ENCODE measurements around the gene PRKCSH.
"Not testable (repeated sequence)": the region's sequence is repeated elsewhere in the genome, so short reads cannot be mapped to it uniquely, and the experiment has no call there.

Gene PRKCSH

DNA sequence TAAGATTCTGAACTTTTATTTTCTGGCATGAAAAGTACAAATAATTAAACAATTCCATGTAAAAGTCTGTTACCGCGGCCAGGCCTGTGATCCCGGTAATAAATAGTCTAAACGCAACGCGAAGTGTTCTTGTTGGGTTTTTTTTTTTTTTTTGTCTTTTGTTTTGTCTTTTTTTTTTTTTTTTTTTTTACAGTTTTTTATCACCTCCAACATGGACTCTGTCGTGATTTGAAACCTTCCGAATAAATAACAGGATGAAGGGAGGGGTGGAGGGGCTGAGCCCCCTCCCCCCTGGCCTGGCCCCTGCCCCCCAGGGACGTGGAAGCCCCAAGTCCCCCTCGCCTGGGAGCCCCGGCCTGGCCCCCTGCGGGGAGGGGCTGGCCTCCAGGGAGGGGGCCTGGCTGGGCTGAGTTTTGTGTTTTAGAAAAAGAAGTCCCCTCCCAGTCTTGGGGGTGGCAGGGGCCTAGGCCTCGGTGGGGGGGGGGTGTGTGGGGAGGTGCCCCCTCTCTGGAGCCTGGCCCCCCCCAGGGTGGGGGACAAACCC is 16.0 kb downstream of the PRKCSH start:
- DNase-seq: no peak

DNA sequence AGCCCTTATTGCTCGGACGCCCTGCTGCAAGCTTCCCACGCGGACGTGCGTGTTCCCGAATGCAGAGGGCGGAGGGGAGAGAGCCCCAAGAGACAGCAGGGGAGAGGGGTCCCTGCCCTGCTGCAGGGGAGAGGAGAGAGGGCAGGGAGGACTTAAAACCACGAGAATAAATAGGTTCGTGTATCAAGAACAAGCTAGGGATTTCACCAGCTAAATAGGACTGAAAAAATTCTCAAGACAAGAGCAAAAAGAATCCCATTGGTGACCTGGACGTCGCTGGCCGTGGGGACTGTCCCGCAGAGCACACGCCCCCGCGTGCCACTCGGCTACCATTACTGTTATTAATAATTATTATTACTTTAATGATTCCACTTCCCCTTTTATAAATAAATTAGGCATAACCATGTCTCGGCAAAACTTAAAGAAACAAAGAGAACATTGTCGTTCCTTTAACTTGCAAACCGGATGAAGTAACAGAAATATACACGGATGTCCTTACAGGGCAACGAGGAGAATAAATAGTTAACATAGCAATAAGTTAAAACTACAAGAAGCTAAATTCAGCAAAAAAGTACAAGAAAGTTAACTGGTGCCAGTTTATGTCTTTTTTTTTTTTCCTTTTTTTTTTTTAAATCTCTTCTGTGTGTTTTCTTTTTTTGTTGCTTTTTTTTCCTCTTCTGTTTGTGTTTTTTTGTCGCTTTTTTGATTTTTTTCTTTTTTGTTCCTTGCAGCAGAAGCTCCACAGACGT is 16.6 kb downstream of the PRKCSH start:
- DNase-seq: no peak

DNA sequence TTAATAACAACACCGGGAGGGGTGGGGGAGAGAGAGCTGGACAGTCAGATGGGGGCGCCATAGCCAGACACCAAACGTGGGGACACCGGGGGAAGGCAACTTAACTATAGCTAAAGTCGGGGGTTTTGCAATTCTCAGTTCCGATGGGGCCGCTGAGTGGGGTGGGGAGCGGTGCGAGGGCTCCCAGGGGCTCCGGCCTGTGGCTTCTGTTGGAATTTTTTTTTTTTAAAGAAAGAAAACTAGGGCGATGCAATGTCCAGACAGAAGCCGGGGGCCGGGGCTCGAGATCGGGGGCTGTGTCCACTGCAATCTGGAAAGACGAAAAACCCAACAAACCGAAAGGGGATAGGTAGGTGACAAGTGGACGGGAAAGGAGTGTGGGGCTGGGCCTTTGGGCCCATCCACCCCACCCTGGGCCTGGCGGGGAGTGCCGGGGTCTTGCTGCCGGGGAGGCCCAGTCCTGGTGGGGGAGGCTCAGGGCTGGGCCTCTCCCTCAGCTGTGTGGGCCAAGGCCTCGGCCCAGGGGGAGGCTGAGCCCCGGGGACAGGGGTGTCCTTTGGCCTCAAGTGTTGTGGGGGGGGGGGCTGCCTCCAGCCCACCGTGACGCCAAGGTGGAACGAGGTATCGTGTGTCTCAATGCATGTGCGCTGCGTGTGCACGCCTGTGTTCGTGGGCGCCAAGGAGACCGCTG is 17.3 kb downstream of the PRKCSH start:
- no peak for DNase-seq

DNA sequence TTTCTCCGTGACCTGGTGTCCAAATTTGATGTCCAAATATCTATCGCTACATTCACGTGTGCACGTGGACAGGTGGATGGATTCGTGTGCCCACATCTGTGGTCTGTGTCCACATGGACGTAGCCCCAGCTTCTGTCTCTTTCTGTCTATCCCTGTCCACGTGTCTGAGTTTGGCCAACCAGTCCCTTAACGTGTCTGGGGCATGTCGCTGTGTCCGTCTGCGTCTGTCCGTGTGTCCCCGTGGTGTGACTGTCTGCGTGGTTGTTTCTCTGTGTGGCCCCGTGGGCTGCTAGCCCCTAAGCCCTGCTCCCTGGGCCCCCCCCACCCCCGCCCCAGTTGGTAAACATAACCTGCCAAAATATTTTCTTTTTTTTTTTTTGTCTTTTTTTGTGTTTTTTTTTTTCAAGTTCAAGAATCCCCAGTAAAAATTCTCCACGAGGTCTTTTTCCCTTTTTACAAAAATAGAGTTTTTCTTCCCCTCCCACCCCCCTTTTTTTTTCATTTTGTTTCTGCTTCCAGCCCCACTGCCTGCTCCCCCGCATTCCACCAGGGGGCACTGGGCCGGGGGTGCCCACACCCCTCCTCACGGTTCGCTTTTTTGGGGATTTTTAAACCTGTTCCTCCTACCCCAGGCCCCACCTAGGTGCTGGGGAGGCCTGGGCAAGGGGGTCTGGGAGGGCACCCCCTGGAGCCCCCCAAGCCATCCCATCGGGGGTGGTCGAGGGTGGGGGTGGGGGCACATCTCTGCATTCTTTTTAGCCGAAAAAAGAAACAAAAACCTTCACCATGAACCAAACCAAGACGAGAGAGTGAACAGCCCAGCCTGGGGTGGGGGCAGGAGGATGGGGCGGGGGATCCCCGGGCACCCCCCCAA is 18.3 kb downstream of the PRKCSH start:
- DNase-seq: peak; percentile 15 to 22

DNA sequence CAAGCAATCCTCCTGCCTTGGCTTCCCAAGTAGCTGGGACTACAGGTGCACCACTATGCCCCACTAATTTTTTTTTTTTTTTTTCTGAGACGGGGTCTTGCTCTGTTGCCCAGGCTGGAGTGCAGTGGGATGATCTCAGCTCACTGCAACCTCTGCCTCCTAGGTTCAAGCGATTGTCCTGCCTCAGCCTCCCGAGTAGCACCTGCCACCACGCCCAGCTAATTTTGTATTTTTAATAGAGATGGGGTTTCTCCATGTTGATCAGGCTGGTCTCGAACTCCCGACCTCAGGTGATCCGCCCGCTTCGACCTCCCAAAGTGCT is 19.8 kb downstream of the PRKCSH start:
- not testable (repeated sequence) for DNase-seq

DNA sequence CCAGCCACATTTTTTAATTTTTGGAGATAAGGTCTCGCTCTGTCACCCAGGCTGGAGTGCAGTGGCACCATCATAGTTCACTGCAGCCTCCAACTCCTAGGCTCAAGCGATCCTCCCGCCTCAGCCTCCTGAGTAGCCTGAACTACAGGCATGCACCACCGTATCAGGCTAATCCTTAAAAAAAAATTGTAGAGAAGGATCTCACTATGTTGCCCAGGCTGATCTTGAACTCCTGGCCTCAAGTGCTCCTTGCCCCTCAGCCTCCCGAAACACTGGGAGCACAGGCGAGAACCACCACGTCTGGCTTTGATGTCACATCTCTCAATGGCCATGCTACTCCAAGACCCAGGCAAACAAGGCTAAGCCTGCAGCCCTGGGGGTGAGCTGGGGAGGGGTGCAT is 21.2 kb downstream of the PRKCSH start:
- DNase-seq: no peak

DNA sequence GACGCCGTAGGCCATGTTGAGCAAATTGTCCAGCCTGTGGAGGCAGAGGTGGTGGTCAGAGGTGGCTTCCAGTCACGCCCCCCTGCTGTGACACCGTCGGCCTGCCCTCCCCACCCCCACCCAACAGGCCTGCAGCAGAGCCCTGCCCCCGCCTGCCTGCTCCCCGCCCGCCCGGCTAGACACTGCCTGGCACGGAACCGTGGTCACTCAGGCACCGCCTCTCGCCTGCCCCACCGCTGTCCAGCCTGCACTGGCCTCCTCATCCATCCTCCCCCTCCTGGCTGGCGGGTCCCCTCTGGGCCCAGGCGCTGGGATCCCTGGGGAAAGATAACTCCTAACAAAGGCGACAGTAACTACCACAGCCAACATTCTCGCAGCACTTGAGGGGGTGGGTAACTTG is 21.7 kb downstream of the PRKCSH start:
- DNase-seq: no peak

DNA sequence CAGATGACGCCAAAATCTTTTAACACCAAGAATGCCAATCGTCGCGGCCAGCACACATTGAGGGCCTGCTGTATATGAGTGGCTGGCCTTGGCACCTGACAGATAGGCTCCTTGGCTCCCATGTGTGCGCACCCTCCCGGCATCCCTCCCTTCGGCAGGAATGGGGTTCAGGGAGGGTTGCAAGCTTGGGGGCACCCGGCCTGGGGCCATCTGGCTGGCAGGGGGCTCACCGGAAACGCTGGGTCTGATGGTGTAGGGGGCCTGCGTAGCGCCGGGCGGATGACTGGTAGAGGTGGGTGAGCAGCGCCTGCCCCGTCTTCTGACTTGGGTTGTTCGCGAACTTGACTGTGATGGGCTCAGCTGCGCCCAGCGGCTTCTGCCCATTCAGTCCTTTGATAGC is 22.4 kb downstream of the PRKCSH start:
- DNase-seq: no peak

DNA sequence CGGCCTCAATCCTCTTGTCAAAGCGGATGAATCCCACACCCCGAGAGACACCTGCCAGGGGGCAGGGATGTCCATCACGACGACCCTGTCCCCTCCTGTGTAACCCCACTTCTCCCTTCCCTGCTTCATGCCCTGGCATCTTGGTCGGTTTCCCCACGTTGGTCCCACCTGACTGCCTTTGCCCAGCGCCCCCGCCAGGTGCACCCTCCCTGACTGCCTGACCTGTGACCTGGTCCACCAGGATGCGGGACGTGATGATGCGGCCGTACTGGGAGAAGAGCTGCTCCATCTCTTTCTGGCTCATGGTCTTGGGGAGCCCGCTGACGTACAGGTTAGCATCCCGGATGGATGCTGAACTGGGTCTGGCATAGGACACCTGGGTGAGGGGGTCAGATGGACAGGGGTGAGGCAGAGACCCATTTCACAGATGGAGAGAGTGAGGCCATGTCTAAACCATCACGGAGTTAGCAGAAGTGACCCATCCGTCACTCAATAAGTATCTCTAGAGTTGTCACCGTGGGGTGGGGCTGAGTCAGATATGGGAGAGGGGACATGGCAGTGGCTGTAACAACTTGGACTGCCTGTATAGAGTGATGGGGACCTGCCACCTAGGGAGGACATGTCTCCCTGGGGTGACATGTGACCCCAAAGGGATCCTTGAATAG is 22.9 kb downstream of the PRKCSH start:
- no peak for DNase-seq

DNA sequence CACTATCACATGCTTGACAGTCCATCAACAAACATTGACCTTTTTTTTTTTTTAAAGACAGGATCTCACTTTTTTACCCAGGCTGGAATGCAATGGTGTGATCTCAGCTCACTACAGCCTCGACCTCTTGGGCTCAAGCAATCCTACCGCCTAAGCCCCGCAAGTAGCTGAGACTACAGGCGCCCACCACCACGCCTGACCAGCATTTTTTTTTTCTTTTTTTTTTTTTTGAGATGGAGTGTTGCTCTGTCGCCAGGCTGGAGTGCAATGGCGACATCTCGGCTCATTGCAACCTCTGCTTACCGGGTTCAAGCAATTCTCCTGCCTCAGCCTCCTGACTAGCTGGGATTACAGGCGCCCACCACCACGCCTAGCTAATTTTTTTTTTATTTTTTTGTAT is 23.5 kb downstream of the PRKCSH start:
- not testable (repeated sequence) for DNase-seq

DNA sequence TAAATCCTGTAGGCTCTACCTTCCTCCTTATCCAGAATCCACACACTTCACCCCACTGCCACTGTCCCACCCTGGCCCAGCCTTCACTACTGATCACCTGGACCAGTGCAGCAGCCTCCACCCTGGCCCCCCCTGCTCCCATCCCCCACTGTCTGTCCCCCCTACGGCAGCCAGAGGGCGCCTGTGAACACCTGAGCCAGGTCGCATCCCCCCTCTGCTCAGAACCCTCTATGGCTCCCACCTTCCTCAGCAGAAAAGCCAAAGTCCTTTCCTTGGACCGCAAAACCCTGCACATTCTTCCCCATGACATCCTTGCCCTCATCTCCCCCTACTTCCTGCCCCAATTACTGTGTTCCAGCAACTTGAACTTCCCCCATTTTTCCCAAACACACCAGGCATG is 24.8 kb downstream of the PRKCSH start:
- peak in 1 of 2 experiments; percentile 35 for DNase-seq

DNA sequence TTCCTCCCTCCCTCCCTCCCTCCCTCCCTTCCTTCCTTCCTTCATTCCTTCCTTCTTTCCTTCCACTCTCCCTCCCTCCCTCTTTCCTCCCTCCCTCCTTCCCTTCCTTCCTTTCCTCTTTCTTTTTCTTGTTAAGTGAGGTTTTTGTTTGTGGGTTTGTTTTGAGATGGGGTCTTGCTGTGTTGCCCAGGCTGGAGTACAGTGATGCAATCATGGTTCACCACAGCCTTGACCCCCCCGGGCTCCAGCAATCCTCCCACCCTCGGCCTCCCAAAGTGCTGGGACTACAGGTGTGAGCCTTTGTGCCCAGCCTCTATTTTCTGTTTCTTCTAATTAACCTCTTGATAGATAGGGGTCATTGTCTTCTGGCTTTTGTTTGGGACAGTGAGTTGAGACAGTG is 26.0 kb downstream of the PRKCSH start:
- no peak for DNase-seq

DNA sequence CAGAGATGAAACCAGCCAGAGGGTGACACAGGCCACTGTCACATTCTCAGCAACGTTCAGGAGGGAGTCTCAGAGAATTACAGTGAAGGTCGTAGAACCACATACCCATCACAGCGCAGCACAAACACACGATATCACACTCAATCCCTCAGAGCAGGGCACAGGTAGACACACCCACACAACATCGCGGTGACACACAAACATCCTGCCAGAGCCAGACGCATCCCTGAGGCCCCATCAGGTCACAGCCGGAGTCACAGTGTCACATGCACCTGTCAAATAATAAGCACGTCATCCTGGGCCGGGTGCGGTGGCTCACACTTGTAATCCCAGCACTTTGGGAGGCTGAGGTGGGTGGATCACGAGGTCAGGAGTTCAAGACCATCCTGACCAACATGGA is 28.0 kb downstream of the PRKCSH start:
- DNase-seq: no peak

DNA sequence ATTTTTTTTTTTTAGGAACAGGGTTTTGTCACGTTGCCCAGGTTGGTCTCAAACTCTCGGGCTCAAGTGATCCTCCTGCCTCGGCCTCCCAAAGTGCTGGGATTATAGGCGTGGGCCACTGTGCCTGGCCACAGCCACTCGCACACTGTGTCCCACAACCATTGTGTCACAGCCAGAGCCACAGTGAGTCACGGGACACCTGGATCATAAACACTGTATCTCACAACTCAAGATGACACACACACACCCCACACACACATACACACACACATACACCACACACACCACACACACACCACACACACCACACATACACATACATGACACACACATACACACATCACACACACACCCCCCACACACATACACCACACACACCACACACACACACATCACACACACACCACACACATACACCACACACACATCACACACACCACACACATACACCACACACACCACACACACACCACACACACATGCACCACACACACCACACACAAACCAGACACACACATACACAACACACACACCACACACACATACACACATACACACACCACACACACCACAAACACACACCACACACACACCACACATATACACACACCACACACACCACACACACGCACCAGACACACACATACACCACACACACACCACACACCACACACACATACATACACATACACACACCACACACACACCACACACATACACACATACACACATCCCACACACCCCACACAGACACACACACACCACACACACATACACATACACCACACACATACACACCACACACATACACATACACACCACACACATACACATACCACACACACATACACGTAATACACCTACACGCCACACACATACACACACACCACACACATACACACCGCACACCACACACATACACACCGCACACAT is 29.2 kb downstream of the PRKCSH start:
- no peak for DNase-seq

DNA sequence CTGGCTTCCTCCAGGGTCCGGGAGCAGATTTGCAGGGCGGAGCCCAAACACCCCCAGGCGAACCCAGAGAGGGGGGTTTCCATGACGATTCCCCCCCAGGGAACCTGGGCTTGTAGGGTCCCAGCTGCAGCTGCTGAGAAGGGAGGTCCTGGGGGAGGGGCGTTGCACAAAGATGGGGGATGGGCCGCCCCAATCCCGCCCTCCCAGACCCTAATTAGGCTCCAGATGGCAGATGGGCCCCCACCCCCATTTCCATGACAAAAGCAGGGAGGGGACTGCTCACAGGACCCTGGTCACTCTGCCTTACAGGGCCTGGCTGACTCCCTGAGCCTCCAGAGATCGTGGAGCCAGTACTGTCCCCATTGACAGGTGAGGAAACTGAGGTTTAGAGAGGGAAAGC is 30.2 kb downstream of the PRKCSH start:
- no peak for DNase-seq

DNA sequence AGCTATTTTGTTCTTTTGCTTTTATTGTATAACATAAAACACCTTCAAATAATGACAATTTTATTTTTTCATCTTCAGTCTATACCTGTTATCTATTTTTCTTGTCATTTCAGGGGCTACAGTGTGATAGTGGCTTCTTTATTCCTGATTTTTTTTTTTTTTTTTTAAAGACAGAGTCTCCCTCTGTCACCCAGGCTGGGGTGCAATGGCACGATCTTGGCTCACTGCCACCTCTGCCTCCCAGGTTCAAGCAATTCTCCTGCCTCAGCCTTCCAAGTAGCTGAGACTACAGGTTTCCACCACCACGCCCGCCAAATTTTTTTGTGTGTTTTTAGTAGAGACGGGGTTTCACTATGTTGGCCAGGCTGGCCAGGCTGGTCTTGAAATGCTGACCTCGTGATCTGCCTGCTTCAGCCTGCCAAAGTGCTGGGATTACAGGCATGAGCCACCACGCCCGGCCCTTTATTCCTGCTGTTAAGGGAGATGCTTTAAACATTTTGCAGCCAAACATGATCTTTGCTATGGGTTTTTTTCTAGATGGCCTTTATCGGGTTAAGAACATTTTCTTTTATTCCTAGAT is 32.9 kb downstream of the PRKCSH start:
- not testable (repeated sequence) for DNase-seq

DNA sequence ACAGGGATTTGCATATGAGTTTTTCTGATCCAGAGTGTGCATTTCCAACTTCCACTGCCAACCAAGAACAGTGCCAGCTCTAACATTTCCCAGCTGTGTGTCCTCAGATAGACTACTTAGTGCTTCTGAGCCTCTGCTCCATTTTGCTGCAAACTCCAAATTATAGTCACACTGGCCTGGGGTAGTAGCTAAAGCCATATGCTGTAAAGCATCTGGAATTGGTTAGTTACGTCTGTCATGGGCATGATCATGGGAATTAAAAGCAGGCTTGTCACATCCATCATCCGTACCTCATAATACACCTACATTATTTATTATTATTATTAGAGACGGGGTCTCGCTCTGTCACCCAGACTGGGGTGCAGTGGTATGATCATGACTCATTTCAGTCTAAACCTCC is 38.3 kb downstream of the PRKCSH start:
- DNase-seq: no peak

DNA sequence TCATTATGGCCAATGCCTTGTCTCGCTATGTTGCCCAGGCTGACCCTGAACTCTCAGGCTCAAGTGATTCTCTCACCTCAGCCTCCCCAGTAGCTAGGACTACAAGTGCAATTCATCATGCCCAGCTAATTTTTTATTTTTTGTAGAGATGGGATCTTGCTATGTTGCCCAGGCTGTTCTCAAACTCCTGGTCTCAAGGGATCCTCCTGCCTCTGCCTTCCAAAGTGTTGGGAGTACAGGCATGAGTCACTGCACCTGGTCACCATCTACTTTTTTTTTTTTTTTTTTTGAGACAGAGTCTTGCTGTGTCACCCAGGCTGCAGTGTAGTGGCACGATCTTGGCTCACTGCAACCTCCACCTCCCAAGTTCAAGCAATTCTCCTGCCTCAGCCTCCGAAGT is 39.9 kb downstream of the PRKCSH start:
- DNase-seq: not testable (repeated sequence)

DNA sequence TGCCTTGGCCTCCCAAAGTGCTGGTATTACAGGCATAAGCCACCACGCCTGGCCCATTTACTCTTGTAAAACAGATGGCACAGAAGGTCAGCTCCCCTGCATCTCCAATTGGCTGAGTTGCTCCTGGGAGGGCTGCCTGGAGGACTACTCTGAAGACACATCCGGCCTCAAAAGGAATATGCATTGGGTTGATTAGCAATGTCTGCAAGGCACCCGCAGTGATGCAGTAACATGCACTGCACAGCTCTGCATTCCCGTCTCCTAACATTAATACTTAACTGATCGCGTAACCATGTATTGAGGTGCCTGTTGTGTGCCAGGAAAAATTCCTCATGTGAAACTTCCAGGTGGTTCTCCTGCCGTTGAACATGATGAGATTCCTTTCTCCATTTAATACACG is 40.4 kb downstream of the PRKCSH start:
- DNase-seq: no peak

DNA sequence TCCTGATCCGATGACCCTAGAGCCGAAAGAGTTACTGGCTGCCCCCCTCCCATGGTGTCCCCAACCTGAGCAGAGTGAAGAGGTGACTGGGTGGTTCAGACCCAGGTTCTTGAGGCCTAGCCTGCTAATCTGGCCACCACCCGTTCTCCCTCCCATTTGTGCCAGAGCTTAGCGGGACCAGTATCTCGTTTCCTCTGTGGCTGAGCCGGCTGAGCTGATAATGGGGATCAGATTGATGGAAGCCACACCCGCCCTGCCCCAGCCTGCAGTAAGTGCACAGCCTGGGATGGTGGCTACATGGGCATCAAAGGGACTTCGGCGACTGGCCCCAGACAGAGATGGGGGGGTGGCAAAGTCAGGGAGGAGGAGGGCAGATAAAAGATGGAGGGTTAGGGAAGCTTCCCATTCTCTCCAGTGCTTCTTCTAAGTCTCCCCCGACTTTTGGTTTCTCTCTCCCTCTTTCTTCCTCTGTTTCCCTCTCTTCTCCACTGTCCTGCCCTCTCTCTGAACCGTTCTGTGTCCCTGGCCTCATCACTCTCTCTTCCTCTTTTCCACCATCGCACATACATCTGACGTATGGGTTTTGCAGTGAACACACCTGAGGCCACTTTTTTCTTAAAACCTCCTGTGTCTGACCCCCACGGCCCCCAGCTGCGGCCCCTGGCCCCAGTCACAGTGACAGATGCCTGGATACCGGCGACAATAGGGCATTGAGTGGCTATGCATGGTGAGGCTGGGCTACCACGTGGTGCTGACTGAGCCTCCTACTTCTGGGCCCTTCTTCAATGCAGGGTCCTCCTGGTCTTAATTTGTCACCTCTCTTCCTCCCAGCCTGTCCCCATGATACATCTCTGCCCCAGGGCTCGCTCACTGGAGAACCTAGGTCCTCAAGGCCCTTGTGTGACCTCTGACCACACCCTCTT is 43.0 kb downstream of the PRKCSH start:
- DNase-seq: no peak
